T-helper 17 cell (primary cell): ENCODE data around the gene G2E3. TPM values are rescaled to one million over a fixed set of nuclear protein-coding genes. Genes with fewer than 3 reads are reported as not detected.

ENCODE experiments used
- ATAC-seq: fragments of 150-1000 bp; cut with Tn5 transposase; 2 replicates; pipeline ENCODE4 v1.10.0; 2021; ENCODE audit warnings: mild to moderate bottlenecking, moderate library complexity
- DNase-seq, 3 donors: peaks; one replicate each; pipeline versions ENCODE4 v3.0.0 to v3.0.0-alpha.2; 2020 to 2021
- H3K9me3 ChIP-seq: one replicate; pipeline ENCODE4 v1.7.0; 2013; ENCODE audit warnings: low read length, mild to moderate bottlenecking; ENCODE audit not compliant: control insufficient read depth, poor library complexity, severe bottlenecking
- H3K27ac Mint-ChIP-seq: one replicate; pipeline ENCODE4 v1.8.0; 2022; ENCODE audit warnings: mild to moderate bottlenecking, moderate library complexity, mixed read lengths
- H3K27me3 Mint-ChIP-seq: one replicate; pipeline ENCODE4 v1.8.0; 2022; ENCODE audit warnings: mixed read lengths
- H3K36me3 Mint-ChIP-seq: one replicate; pipeline ENCODE4 v1.8.0; 2022; ENCODE audit warnings: low read depth, mixed read lengths
- H3K4me1 Mint-ChIP-seq: one replicate; pipeline ENCODE4 v1.8.0; 2022; ENCODE audit warnings: mild to moderate bottlenecking, mixed read lengths
- H3K4me3 Mint-ChIP-seq: one replicate; pipeline ENCODE4 v1.8.0; 2022; ENCODE audit warnings: mild to moderate bottlenecking, moderate library complexity, mixed read lengths
- total RNA-seq, 4 donors: library from RNA in 2 of 4; stranded (reverse) in 2 of 4; gene quantifications; one replicate each; pipeline ENCODE4 v1.2.3 and lab custom pipeline; 2022 to 2026

The G2E3 gene
- total RNA-seq, 2 donors from 2014 or later = 25.0 to 27.7 TPM

- DNase-seq (no peak), ATAC-seq (peak; percentile 57)
- H3K4me1 Mint-ChIP-seq = no peaks in the 10 kb centered on the region
- peaks cover 4% of the 10 kb centered on the region for H3K36me3 Mint-ChIP-seq
- no peak overlapping the region for H3K4me3 Mint-ChIP-seq
- H3K27me3 Mint-ChIP-seq = no peaks in the 10 kb centered on the region
- H3K27ac Mint-ChIP-seq = no peak overlapping the region
- no peaks in the 10 kb centered on the region for H3K9me3 ChIP-seq
Observed at GRCh38 chr14:30656190-30656632, 97.3 kb downstream of the G2E3 start.

DNA sequence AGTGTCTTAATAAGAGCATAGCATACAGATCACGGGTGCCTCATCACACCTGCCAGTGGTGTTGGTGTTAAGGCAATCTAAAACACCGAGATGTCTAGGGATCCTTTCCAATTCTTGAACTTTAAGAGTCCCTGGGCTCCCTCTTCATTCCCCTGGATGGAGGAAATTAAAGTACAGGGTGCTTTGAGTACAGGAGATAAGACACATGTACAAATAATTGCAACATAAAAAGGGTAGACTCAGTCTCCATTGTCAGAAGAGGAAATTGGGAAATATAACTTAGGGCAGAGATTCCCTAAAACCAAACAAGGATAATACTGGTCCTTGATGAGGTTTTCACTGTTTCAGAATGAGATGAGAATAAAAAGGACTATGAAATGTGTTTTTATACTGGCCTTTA lies 98.1 kb downstream of the G2E3 start:
- peaks cover 4% of the 10 kb centered on the region for H3K36me3 Mint-ChIP-seq
- ATAC-seq = no peak
- DNase-seq = no peak
- H3K9me3 ChIP-seq = no peaks in the 10 kb centered on the region
- no peaks in the 10 kb centered on the region for H3K27me3 Mint-ChIP-seq
- H3K4me3 Mint-ChIP-seq = no peak overlapping the region
- peaks cover 2% of the 10 kb centered on the region for H3K4me1 Mint-ChIP-seq
- no peak overlapping the region for H3K27ac Mint-ChIP-seq

GRCh38 chr14:30657606-30658163 lies 98.7 kb downstream of the G2E3 start:
- no peak overlapping the region for H3K27ac Mint-ChIP-seq
- H3K4me1 Mint-ChIP-seq = peaks cover 2% of the 10 kb centered on the region
- ATAC-seq (no peak), DNase-seq (no peak)
- H3K9me3 ChIP-seq = no peaks in the 10 kb centered on the region
- no peaks in the 10 kb centered on the region for H3K27me3 Mint-ChIP-seq
- H3K36me3 Mint-ChIP-seq = peaks cover 4% of the 10 kb centered on the region
- H3K4me3 Mint-ChIP-seq = no peak overlapping the region

GRCh38 chr14:30658645-30659044 lies 99.7 kb downstream of the G2E3 start:
- Mint-ChIP-seq H3K27ac (no peak overlapping the region), H3K36me3 (peaks cover 2% of the 10 kb centered on the region), H3K4me3 (no peak overlapping the region), H3K4me1 (peaks cover 4% of the 10 kb centered on the region), H3K27me3 (no peaks in the 10 kb centered on the region)
- DNase-seq (no peak), ATAC-seq (no peak)
- H3K9me3 ChIP-seq = no peaks in the 10 kb centered on the region

DNA sequence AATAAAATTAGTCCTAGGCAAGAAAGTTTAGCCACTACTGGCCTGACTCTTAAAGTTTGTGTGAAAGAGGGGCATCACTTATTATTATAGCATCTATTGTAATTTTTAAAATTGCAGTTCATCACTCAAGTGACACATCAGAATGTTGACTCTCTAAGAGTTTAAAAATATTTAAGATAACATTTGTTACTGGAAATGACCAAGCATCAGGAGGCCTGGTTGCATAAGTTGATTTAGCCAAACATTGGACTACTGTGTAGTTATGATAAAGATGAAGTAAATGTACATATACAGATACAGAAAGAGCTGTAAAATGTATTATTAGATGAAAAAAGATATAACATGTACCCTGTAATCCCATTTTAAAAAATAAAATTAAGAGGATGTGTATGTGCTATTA lies 110.6 kb downstream of the G2E3 start:
- Mint-ChIP-seq H3K27ac (no peak overlapping the region), H3K4me3 (no peak overlapping the region), H3K4me1 (peaks cover 6% of the 10 kb centered on the region), H3K27me3 (no peaks in the 10 kb centered on the region), H3K36me3 (no peaks in the 10 kb centered on the region)
- no peak for DNase-seq
- no peak for ATAC-seq
- no peaks in the 10 kb centered on the region for H3K9me3 ChIP-seq

Other genes starting within 250 kb of the G2E3 start
- 10 to 100 TPM; 77.3 to 98.0 TPM for gene SCFD1, start 63.2 kb downstream of the G2E3 start, total RNA-seq